IPS-NIHi11 (cell line): ENCODE measurements around the gene AKNA.

Experiments
- DNase-seq: peaks from one replicate; pipeline ENCODE4 v3.0.0; 2012; ENCODE audit warnings: mixed read lengths, low spot score

Gene AKNA, protein sequence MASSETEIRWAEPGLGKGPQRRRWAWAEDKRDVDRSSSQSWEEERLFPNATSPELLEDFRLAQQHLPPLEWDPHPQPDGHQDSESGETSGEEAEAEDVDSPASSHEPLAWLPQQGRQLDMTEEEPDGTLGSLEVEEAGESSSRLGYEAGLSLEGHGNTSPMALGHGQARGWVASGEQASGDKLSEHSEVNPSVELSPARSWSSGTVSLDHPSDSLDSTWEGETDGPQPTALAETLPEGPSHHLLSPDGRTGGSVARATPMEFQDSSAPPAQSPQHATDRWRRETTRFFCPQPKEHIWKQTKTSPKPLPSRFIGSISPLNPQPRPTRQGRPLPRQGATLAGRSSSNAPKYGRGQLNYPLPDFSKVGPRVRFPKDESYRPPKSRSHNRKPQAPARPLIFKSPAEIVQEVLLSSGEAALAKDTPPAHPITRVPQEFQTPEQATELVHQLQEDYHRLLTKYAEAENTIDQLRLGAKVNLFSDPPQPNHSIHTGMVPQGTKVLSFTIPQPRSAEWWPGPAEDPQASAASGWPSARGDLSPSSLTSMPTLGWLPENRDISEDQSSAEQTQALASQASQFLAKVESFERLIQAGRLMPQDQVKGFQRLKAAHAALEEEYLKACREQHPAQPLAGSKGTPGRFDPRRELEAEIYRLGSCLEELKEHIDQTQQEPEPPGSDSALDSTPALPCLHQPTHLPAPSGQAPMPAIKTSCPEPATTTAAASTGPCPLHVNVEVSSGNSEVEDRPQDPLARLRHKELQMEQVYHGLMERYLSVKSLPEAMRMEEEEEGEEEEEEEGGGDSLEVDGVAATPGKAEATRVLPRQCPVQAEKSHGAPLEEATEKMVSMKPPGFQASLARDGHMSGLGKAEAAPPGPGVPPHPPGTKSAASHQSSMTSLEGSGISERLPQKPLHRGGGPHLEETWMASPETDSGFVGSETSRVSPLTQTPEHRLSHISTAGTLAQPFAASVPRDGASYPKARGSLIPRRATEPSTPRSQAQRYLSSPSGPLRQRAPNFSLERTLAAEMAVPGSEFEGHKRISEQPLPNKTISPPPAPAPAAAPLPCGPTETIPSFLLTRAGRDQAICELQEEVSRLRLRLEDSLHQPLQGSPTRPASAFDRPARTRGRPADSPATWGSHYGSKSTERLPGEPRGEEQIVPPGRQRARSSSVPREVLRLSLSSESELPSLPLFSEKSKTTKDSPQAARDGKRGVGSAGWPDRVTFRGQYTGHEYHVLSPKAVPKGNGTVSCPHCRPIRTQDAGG (N-terminal part only)

DNA sequence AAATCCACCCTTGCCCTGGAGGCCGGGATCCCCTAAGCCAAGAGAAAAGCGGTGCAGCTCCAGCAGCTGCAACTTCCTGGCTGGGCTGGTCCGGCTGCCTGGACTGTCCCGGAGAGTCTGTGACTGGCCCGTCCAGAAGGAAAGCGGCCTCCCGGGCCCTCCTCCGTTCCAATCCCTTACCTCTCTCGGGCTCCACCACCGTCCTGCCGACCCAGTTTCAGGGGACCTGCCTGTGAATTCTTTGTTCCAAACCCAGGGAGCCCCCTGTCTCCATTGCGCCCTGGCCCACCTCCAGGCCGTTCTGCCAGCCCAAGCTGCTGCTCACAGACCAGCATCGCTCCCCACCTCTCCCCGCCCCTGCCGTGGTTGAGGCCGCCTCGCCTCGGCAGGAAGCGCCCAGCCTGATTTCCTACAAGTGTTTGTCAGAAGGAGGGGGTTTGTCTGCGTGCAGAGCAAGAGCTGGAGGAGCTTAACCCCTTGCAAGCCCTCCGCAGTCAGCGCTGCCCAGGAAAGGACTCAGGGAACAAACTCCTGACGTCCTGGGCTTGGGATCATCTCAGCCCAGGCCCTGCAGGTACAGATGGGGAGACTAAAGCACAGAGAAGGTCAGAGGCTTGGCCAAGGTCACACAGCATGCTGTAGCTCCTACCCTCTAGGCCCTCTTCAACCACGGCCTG, at the start of gene AKNA:
TSS of gene AKNA (minus strand) at position 303 of the 677 bp plus-strand sequence. CDS start 6,649 bp downstream, outside the sequence.
- peak; percentile 67 for DNase-seq

DNA sequence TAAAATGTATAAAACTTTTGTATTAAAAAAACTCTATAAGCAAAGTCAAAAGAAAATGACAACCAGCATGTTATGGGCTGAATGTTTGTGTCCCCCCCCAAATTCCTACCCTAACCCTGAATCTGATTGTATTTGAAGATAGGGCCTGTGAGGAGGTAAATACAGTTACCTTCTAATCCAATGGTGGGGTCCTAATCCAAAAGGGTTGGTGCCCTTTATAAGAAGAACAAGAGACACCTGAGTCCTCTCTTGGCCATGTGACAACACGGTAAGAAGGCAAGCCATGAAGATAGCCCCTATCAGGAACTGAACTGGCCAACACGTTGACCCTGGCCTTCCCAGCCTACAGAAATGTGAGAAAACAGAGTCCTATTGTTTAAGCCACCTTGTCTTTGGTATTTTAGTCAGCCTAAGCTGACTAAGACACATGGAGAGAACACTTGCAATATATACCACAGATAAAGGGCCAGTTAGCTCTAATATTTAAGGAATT, 49.7 kb upstream of the AKNA start:
- no peak for DNase-seq

DNA sequence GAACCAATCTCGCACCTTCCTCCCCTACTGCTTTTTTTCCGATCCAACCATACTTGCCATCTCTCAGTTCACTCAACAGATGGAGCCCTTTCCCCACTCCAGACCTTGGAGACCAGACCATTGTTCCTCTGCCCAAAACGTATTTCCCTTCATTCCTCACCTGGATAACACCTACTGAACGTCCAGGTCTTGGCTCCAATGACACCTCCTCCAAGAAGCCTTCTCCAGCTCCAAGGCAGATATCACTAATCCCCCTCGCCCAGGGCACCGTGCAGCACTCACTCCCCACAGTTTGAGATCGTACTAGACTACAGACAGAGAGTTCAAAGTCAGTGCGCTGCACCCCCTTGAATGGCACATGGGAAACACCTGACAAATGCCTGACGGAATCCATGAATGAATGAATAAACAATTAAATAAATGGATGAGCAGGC, 47.1 kb upstream of the AKNA start:
- peak; percentile 81 for DNase-seq

DNA sequence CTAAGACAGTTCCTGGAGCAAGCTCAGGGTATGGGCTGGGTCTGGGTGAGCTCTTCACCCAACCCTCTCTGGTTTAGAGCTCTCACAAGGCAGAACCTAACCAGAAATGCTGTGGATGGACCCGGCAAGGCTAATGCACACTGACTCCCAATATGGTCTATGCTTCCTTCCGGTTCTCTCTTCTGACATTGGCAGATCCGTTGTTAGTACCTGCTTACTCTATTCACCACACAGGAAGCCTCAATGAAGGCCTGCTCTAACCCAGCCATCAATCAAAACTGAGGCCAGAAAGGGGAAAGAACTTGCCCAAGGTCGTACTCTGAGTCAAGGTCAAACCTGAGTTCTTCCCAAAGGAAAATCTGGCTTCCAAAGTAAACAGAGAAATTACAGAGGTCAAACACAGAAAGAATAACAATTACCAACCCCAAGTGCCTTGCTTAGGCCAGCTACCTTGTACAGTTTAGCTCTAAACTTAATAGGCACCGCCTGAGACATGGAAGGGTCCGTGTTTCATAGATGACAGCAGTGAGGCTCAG, 46.0 kb upstream of the AKNA start:
- DNase-seq = no peak

DNA sequence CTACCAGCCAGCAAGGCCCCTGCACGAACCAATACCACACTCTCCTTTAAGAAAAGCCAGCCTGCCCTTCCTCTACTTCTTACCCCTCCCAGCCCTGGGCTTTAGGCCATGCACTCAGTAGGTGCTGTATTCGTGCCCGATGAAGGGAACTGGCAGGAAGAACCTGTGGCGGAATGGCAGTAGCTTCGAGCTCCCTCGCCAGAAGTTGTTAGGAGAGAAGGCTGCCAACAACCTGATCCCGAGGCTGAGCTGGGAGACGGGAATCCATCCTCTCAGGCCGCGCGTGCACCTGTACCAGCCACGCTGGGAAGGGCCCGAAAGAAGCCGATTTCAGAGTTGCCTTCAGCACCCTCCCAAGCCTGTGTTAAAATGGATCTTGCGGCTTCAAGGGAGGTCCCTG, 45.3 kb upstream of the AKNA start:
- no peak for DNase-seq

DNA sequence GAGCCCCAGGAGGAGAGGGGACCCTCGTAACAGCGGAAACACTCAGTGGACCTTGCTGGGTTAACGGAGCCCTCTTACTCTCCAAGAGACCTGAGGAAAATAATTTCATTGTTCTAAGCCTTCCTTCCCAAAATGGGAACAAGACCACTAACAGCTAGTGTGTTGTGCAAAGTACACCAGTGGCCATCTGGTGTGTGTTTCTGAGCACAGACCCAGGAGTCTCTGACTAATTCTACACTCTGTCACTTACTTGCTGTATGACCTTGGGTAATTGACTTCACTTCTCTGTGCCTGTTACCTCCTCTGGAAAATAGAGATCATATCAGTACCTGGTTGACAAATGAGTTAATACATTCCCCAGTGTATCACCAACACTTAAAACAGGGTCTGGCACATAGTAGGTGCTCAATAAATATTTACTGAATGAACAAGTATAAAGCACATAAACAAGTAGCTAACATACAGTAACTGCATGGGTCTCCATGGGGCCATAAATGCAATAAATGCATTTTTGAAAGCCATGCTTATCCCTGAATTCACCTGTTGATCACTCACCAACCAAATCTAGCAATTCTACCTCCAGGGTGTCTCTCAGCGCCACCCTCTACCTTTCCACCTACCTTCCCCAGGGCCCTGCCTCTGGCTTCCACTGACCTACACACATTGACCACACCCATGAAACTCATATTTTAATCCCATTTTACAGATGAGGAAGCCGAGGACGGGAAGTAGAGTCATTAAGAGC, 44.7 kb upstream of the AKNA start:
- DNase-seq = no peak

DNA sequence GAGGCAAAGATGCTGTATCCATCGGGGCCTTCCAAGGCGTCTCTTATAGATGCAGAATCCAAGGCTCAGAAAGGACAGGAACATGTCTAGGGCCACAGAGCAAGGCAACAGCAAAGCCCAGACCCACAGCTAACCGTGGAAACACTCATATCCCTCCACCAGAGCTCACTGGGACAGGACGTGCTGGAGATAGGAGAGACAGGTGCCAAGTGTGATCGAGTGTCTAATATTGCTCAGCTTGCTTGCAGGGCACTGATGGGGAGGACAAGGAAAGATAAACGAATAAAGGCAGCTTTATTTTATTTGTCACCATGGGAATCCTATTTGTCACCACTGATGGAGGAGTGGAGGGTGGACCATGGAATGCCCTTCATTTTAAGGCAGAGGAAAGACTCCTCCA, 44.0 kb upstream of the AKNA start:
- no peak for DNase-seq

DNA sequence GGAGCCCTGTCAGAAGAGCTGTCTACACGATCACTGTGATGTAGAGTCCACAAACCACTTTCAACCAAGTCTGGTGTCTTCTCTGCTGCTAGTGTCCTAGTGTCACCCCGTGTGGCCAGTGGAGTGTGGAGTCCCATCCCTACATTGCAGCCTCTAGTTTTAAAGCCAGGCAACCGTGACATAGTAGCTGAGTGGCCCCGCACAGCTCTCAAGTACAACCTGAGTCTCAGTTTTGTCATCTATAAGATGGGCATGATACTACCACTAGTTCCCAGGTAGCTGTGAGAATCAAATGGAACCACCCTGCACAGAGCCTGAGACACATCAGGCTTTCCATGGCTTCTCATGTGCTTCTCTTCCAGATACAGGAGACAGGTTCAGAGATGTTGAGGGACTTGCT, 43.2 kb upstream of the AKNA start:
- DNase-seq = no peak

DNA sequence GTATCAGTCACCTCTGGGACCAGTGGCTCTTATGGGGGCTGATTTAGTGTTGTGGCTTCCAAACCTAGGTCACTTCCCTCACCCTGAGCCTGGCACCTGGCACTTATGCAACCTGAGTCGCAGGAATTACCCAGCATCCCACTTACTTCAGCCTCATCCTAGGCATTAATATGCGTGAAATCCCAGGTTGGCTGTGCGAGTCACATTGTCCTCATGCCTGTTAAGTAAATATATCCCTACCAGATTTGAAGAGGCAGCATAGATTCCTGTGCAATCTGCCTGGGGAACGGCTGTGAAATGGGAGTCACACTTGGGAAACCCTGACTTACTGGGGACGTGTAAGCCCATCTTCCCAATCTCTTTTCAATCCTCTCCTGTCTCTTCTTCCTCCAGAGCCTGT, 42.7 kb upstream of the AKNA start:
- DNase-seq = no peak

DNA sequence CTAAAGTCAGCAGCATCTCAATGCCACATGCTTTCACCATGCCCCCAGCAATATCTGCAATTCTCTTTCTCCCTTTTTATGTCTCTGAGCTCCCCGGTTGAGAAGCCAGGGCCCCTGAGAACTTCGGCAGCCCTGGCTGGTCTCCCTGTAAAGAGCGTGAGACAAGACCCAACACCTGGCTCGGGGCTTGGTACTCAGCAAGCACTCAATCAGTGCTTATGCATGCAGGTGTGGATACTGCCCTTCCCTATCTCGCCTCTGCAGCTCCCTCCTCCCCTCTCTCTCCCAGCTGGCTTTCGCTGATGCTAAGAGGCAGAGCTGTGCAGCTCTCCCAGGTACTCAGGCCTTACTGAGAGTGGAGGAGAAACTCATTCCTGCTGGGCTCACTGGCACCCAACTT, 41.7 kb upstream of the AKNA start:
- no peak for DNase-seq

DNA sequence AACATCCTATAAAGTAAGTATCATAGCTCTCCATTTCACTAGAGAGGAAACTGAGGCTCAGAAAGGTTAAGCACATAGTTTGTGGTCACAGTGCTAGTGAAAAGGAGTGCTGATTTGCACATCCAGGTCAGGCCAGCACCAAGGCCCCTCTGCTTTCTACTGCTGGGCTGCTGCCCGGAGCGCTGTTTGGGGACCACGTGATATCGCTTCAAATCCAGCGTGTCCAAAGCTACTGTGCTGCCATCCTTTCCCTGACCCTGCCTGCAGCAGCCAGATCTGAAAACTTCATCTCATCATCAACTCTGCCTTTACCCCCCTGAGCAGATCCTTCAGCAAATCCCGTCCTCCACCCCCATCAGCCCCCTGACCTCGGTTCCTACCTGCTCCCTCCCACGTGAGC, 40.7 kb upstream of the AKNA start:
- DNase-seq = no peak

DNA sequence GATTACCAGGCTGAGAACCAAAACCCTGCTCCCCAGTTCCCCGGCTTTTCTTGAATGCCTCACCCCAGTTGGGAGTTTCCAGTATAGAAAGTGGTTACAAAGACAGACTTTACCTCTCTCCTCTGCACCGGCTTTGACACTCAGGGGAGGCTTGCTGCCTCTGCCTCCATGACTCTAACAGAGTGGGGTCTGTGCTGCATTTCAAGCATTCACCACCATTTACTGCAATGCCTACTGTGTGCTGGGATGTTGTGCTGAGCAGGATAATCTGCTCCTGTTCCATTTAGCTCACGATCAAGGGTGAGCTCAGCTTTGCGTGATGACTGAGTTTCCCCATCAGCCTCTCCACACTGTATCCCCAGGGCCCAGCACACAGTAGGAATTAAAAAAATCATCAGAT, 39.9 kb upstream of the AKNA start:
- no peak for DNase-seq

DNA sequence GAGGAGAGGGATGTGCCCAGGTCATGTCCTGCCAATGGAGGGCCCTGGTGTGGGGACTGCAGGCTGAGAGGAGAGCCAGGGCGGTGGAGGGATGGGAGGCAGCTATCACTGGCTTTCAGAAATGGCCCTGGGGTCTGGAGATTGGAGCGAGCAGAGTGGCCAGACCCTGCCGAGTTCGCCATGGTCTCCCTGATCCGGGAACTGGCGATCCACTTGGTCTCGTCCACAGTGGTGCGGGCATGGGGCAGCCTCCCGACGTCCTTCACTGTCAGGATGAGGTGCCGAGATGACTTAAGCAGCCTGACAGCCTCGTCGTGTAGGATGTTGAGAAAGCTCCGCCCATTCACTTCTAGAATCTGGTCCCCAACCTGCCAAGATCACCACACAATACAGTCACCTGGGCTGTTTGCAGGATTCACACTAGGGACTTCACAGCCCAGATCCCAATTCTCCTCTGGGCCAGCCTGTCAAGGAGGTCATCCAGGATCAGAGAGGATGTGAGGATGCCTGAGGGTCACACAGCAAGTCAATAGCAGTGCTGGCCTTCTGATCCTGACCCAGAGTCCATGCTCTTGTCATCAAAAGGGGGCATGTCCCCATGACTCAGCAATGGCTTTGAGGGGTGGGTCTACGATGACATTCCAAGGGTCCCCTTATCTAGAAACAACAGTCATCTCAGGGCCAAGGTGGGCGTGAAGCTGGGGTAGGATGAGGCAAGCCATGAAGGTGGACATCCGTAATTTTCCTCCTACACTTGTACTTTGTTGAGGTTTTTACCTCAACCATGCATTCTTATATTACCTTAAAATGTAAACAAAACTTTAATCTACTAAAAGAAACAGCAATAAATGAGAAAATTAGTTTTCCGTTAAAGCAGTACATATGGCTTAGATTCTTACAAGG, 38.5 kb upstream of the AKNA start:
- no peak for DNase-seq

DNA sequence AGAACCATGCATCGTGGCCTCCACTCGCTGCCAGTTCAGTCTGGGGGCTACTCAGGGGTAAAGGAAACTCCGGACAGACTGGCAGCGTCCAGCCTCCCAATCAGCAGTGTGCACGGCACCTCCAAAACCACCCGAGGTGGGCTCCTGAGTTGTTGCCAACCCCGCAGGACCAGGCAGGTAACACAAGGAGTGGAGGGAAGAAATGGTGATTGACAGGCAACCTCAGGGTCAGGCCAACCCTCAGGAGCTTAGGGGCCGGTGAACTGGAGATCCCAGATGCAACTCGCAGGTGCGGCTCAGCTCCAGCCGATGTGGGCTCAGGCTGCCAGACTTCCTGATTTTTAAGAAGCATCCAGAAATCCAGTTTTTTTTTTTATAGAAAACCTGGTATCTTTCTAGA, 37.3 kb upstream of the AKNA start:
- no peak for DNase-seq

DNA sequence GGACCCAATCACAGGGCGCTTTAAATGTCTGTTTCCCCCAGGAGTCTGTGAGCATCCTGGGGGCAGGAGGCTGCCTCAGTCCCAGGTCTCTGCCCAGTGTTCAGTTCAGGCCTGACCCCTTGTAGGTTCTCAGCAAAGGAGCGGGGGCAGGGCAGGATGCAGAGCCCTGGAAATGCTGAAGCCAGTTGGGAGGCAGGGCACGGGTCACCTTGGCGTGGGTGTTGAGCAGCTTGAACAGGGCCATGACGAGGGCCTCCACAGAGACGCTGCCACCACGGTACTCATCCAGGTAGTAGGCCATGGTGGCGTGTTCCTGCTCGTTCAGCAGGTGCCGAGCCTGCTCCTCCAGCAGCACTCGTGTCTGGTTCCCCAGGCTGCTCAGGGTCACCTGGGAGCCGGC, 36.3 kb upstream of the AKNA start:
- DNase-seq = no peak

DNA sequence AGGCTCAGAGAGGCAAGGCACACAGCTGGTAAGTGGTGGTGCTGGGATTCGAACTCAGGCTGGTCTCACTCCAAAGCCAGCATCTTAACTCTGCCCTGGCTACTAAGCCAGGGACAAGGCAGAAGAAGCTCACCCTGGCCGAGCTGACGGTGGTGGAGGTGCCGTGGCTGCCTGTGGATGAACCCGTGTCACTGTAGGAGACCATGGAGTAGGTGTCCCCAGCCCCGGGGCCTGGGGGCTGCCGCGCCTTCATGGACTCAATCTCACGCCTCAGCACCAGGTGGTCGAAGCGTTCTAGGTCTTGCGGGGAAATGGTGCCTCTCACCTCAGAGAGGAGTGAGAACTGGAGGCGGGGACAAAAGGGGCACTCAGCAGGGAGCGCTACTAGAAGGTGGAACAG, 35.4 kb upstream of the AKNA start:
- DNase-seq = no peak

DNA sequence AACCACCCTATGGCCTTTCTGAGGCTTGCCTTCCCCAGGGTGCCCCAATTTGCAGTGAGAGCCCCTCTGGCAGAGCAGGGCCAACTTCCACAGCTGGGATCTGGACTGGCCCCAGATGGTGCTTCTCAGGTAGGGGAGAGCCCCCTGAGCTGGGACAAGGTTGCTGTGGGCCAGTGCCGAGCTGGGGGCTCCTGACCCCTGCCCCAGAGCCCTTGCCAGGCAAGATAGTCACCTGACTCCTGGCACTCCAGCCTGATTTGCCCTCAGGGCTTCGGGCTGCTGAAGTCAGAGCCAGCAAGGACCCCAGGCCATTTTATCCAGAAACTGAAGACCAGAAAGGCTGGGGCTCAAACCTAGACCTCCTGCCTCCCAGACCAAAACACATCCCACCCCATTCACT, 33.4 kb upstream of the AKNA start:
- no peak for DNase-seq

DNA sequence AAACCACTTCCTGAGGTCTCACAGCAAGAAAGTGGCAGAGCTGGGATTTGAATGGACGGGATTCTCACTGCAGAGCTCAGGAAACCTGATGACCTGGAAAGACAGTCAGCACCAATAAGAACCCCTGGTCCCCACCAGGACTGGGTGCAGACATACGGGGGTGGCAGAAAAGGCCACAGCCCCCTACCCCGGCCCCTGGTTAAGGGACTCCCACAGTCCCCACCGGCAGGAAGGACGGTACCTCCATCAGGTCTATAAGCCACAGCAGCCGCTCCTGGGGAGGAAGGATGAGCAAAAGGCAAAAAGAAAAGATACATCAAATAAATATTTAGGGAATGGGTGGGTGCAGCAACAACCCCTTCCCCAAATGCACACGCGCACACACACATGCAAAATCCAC, 32.0 kb upstream of the AKNA start:
- DNase-seq = no peak

DNA sequence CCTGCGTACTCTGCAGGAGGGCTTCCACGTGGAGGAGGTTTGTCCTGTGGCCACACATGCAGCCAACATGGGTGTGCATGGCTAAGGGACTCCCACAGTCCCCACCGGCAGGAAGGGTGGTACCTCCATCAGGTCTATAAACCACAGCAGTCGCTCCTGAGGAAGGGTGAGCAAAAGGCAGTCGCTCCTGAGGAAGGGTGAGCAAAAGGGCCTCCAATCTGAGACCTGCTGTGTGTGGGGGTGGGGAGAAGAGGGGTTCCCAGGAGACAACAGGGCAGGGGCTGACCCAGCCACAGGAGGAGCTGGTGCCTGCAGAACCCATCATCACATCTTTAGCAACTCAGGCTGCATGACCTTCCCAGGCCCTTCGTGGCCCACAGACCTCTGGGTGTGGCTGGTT, 30.3 kb upstream of the AKNA start:
- no peak for DNase-seq

DNA sequence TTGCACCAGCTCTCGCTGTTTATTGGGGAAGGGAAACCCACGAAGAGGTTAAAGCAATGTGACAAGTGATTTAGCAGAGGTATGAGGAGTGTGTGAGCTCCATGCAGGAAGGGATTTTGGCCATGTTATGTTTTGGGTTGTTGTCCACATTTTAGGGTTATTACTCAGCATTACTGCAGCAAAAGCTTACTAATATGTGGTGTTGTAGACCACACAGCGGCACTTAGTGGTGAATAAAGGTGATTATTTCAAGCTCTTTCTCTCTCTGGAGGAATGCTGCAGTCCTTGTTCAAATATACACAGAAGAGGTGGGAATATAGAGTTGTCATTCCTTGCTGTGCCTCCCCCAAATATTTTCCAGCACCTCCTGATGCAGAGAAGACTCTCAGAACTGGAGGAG, 29.7 kb upstream of the AKNA start:
- DNase-seq = no peak
